MM.1S (cell line): ENCODE measurements around the gene PALM2AKAP2.

Experiments used
- DNase-seq: peaks from one replicate; pipeline ENCODE4 v3.0.0-alpha.2; 2015
- H2AFZ ChIP-seq: fragments of 300-600 bp; sonication (generic); 2 replicates; pipeline ENCODE4 v1.6.0; 2016; ENCODE audit warnings: antibody characterized with exemption, low read length
- H3F3A ChIP-seq: fragments of 300-600 bp; sonication (generic); 2 replicates; pipeline ENCODE4 v1.6.1; 2016; ENCODE audit warnings: mild to moderate bottlenecking, antibody characterized with exemption, low read length, moderate library complexity, mixed read lengths; ENCODE audit not compliant: insufficient read depth
- H3K27ac ChIP-seq: fragments of 300-600 bp; sonication (generic); 2 replicates; pipeline ENCODE4 v1.5.1; 2016; ENCODE audit warnings: mild to moderate bottlenecking, low read length
- H3K27me3 ChIP-seq: fragments of 300-600 bp; sonication (generic); replicated peaks from 2 replicates; pipeline ENCODE4 v1.6.0; 2016; ENCODE audit warnings: low read length; ENCODE audit not compliant: insufficient read depth
- H3K36me3 ChIP-seq: fragments of 300-600 bp; sonication (generic); replicated peaks from 2 replicates; pipeline ENCODE4 v1.6.1; 2016; ENCODE audit warnings: mild to moderate bottlenecking, low read length, mixed read lengths; ENCODE audit not compliant: insufficient read depth
- H3K4me1 ChIP-seq: fragments of 300-600 bp; sonication (generic); 2 replicates; pipeline ENCODE4 v1.6.1; 2016; ENCODE audit warnings: low read length, mixed read lengths
- H3K4me2 ChIP-seq: fragments of 300-600 bp; sonication (generic); 2 replicates; pipeline ENCODE4 v1.6.0; 2016; ENCODE audit warnings: low read depth, low read length
- H3K4me3 ChIP-seq: fragments of 300-600 bp; sonication (generic); 2 replicates; pipeline ENCODE4 v1.5.1; 2016; ENCODE audit warnings: low read length, mixed read lengths
- H3K79me2 ChIP-seq: fragments of 300-600 bp; sonication (generic); 2 replicates; pipeline ENCODE4 v1.6.1; 2016; ENCODE audit warnings: mixed run types, low read length, mixed read lengths
- H3K9ac ChIP-seq: fragments of 300-600 bp; sonication (generic); 2 replicates; pipeline ENCODE4 v1.6.1; 2016; ENCODE audit warnings: low read length, mixed read lengths
- H3K9me2 ChIP-seq: fragments of 300-600 bp; sonication (generic); replicated peaks from 2 replicates; pipeline ENCODE4 v1.6.1; 2016; ENCODE audit warnings: mild to moderate bottlenecking, low read length, mixed read lengths; ENCODE audit not compliant: insufficient read depth
- H3K9me3 ChIP-seq: fragments of 300-600 bp; sonication (generic); replicated peaks from 2 replicates; pipeline ENCODE4 v1.6.1; 2016; ENCODE audit warnings: mild to moderate bottlenecking, low read length, mixed read lengths; ENCODE audit not compliant: insufficient read depth
- H4K20me1 ChIP-seq: fragments of 300-600 bp; sonication (generic); 2 replicates; pipeline ENCODE4 v1.6.1; 2016; ENCODE audit warnings: mild to moderate bottlenecking, low read length, moderate library complexity, mixed read lengths; ENCODE audit not compliant: insufficient read depth
- EZH2 ChIP-seq: fragments of 300-600 bp; sonication (generic); optimal IDR thresholded peaks from 2 replicates; pipeline ENCODE3; 2017; ENCODE audit warnings: low read depth, mild to moderate bottlenecking, antibody characterized with exemption, low read length, mixed read lengths
- EZH2phosphoT487 ChIP-seq: fragments of 300-600 bp; sonication (generic); IDR thresholded peaks from 2 replicates; pipeline ENCODE4 v1.6.1; 2018; ENCODE audit warnings: antibody characterized with exemption, low read length
- TF ChIP-seq, protein P1 (sequence below): fragments of 300-600 bp; sonication (generic); IDR thresholded peaks from 2 replicates; pipeline ENCODE4 v1.5.1; 2016; ENCODE audit warnings: antibody characterized with exemption, low read length, mixed read lengths

The PALM2AKAP2 gene

DNA sequence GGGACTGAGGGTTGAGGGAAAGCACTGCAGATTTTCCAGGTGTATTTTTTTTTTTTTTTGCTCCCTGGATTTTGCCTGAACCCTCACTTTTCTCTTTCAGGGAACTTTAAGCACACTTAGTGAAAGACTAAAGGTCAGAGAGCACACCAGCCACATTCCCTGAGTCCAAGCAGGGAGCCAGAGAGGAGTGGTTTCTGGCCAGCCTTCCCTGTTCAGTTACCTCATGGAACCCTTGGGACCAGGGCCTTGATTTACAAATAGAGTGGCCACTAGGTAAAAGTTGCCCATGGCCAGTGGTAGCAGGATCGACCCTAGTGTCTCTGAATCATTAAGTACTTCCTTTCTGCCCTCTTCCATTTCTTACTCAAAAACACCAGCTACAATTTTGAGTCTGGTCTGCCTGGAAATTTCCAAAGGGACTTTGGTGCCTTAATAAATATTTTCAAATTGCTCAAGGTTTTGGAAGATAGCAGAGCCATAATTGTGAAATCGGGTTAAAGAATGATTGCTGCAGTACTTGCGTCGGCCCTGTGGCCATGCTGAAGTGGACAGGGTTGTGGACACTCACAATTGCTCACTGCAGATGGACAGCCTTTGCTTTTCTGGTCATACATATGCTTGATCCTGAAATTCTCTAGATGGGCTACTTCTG lies 14.5 kb downstream of the PALM2AKAP2 start:
- no peak overlapping the region for H2AFZ ChIP-seq
- H3K27ac ChIP-seq: no peak overlapping the region
- no peak overlapping the region for H3K9ac ChIP-seq
- no peaks in the 10 kb centered on the region for H3K36me3 ChIP-seq
- no peaks in the 10 kb centered on the region for H3K9me2 ChIP-seq
- no peaks in the 10 kb centered on the region for H3K4me1 ChIP-seq
- no peak overlapping the region for H3K4me3 ChIP-seq
- no peaks in the 10 kb centered on the region for H4K20me1 ChIP-seq
- H3K4me2 ChIP-seq: no peak overlapping the region
- no peaks in the 10 kb centered on the region for H3K27me3 ChIP-seq
- no peak for DNase-seq
- no peaks in the 10 kb centered on the region for H3K9me3 ChIP-seq
- no peaks in the 10 kb centered on the region for H3K79me2 ChIP-seq
- TF ChIP-seq EZH2phosphoT487: no peak
- TF ChIP-seq, protein P1, sequence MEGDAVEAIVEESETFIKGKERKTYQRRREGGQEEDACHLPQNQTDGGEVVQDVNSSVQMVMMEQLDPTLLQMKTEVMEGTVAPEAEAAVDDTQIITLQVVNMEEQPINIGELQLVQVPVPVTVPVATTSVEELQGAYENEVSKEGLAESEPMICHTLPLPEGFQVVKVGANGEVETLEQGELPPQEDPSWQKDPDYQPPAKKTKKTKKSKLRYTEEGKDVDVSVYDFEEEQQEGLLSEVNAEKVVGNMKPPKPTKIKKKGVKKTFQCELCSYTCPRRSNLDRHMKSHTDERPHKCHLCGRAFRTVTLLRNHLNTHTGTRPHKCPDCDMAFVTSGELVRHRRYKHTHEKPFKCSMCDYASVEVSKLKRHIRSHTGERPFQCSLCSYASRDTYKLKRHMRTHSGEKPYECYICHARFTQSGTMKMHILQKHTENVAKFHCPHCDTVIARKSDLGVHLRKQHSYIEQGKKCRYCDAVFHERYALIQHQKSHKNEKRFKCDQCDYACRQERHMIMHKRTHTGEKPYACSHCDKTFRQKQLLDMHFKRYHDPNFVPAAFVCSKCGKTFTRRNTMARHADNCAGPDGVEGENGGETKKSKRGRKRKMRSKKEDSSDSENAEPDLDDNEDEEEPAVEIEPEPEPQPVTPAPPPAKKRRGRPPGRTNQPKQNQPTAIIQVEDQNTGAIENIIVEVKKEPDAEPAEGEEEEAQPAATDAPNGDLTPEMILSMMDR: no peak
- no peak for TF ChIP-seq EZH2
- no peaks in the 10 kb centered on the region for H3F3A ChIP-seq

DNA sequence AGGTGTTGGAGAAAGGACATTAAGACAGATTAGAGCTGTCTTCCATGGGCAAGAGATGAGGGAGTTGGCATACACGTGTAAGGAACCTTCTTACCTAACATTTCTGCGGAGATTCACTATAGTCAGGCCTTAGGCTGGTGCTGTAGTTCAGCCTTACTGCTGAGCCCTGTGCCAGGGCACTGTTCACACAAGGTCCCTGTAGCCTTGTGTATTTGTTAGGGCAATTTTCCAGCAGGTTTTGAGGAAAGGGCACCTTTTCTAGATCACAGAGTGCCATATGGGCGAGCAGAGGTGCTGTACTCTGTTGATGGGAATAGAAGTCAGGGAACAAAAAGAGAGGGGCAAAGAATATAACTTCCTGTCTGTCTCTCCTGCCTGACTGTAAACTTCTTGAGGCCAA lies 15.6 kb downstream of the PALM2AKAP2 start:
- Histone ChIP-seq H3K9me2 (no peaks in the 10 kb centered on the region), H3K4me1 (no peaks in the 10 kb centered on the region), H4K20me1 (no peaks in the 10 kb centered on the region), H3K9ac (no peak overlapping the region), H3K36me3 (no peaks in the 10 kb centered on the region), H3K4me3 (no peak overlapping the region), H3K4me2 (no peak overlapping the region), H3K79me2 (no peaks in the 10 kb centered on the region), H3F3A (no peaks in the 10 kb centered on the region), H3K27ac (no peak overlapping the region), H3K27me3 (no peaks in the 10 kb centered on the region), H2AFZ (no peak overlapping the region), H3K9me3 (no peaks in the 10 kb centered on the region)
- TF ChIP-seq, protein P1: no peak
- TF ChIP-seq EZH2phosphoT487 (no peak), EZH2 (no peak)
- no peak for DNase-seq

DNA sequence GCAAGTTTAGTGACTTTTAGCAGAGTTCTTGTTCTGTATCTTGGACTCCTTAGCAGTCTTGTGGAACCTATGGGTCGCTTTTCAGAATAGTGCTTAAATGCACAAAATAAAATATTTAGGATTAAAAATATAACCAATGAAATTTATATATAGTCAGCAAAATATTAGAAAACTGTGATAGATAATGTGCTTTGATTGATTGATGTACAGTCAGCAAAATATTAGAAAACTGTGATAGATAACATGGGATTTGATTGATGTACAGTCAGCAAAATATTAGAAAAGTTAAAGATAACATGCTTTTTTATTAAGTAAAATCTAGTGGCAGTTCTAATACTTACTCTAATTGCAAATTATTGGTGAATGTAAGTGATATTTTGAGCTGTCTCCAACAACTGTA lies 16.1 kb downstream of the PALM2AKAP2 start:
- no peak overlapping the region for H3K4me3 ChIP-seq
- H3K9me2 ChIP-seq: no peaks in the 10 kb centered on the region
- DNase-seq: no peak
- H3K4me2 ChIP-seq: no peak overlapping the region
- H3K36me3 ChIP-seq: no peaks in the 10 kb centered on the region
- no peaks in the 10 kb centered on the region for H3K27me3 ChIP-seq
- H3F3A ChIP-seq: no peaks in the 10 kb centered on the region
- no peaks in the 10 kb centered on the region for H3K9me3 ChIP-seq
- no peaks in the 10 kb centered on the region for H3K4me1 ChIP-seq
- no peaks in the 10 kb centered on the region for H4K20me1 ChIP-seq
- no peak overlapping the region for H3K9ac ChIP-seq
- no peaks in the 10 kb centered on the region for H3K79me2 ChIP-seq
- no peak for TF ChIP-seq EZH2phosphoT487
- TF ChIP-seq, protein P1: no peak
- no peak for TF ChIP-seq EZH2
- H2AFZ ChIP-seq: no peak overlapping the region
- H3K27ac ChIP-seq: no peak overlapping the region
